RWPE2 (cell line): ENCODE results near the gene MCM7.

Source experiments
- ATAC-seq: fragments of 200-7000 bp; cut with Tn5 transposase; 3 replicates; pipeline ENCODE4 v1.9.1; 2021; ENCODE audit warnings: low read depth
- DNase-seq: peaks from one replicate; pipeline ENCODE4 v3.0.0-alpha.2; 2020; ENCODE audit warnings: low spot score
- H3K27ac ChIP-seq: fragments of 450-650 bp; 2 replicates; pipeline ENCODE4 v1.5.1; 2017; ENCODE audit warnings: mild to moderate bottlenecking; ENCODE audit not compliant: poor library complexity, severe bottlenecking
- H3K27me3 ChIP-seq: fragments of 250-450 bp; sonication (Bioruptor Pico); 2 replicates; pipeline ENCODE4 v1.5.1; 2021; ENCODE audit warnings: mild to moderate bottlenecking, moderate library complexity; ENCODE audit not compliant: insufficient read depth, poor library complexity, severe bottlenecking
- H3K36me3 ChIP-seq: fragments of 250-450 bp; sonication (Bioruptor Pico); 2 replicates; pipeline ENCODE4 v1.5.1; 2020; ENCODE audit warnings: low read depth, mild to moderate bottlenecking, moderate library complexity
- H3K4me1 ChIP-seq: fragments of 250-450 bp; sonication (Bioruptor Pico); 2 replicates; pipeline ENCODE4 v1.5.1; 2021; ENCODE audit warnings: mild to moderate bottlenecking, moderate library complexity; ENCODE audit not compliant: insufficient read depth, poor library complexity, severe bottlenecking
- H3K4me3 ChIP-seq: fragments of 250-450 bp; sonication (Bioruptor Pico); 2 replicates; pipeline ENCODE4 v1.5.1; 2021; ENCODE audit warnings: mild to moderate bottlenecking, moderate library complexity; ENCODE audit not compliant: severe bottlenecking
- H3K9me3 ChIP-seq: fragments of 250-450 bp; sonication (Bioruptor Pico); 2 replicates; pipeline ENCODE4 v1.5.1; 2021; ENCODE audit warnings: mild to moderate bottlenecking, moderate library complexity; ENCODE audit not compliant: severe bottlenecking
- CTCF ChIP-seq: fragments of 450-650 bp; IDR thresholded peaks from one replicate; pipeline ENCODE4 v1.5.1; 2017; ENCODE audit warnings: mild to moderate bottlenecking, moderate library complexity; ENCODE audit not compliant: poor library complexity, severe bottlenecking

The MCM7 gene

GRCh38 chr7:100059251-100059739 is 41.9 kb downstream of the MCM7 start:
- ATAC-seq (no peak), DNase-seq (no peak)
- no peak overlapping the region for H3K4me3 ChIP-seq
- peaks cover 52% of the 10 kb centered on the region for H3K36me3 ChIP-seq
- TF ChIP-seq CTCF, result no peak
- no peaks in the 10 kb centered on the region for H3K9me3 ChIP-seq
- H3K4me1 ChIP-seq, result no peaks in the 10 kb centered on the region
- no peak overlapping the region for H3K27ac ChIP-seq
- no peaks in the 10 kb centered on the region for H3K27me3 ChIP-seq

- no peak for TF ChIP-seq CTCF
- Histone ChIP-seq H3K27me3 (no peaks in the 10 kb centered on the region), H3K4me1 (no peaks in the 10 kb centered on the region), H3K27ac (no peak overlapping the region), H3K36me3 (peaks cover 35% of the 10 kb centered on the region), H3K9me3 (no peaks in the 10 kb centered on the region), H3K4me3 (no peak overlapping the region)
- DNase-seq (no peak), ATAC-seq (no peak)
Observed at GRCh38 chr7:100057006-100057405, 44.2 kb downstream of the MCM7 start.

- Histone ChIP-seq H3K36me3 (peaks cover 19% of the 10 kb centered on the region), H3K9me3 (no peaks in the 10 kb centered on the region), H3K4me3 (no peak overlapping the region), H3K4me1 (peaks cover 3% of the 10 kb centered on the region), H3K27me3 (no peaks in the 10 kb centered on the region), H3K27ac (no peak overlapping the region)
- TF ChIP-seq CTCF, result peak; percentile 51
- DNase-seq (no peak), ATAC-seq (peak; percentile 70)
Observed at GRCh38 chr7:100053215-100053614, 48.0 kb downstream of the MCM7 start.

GRCh38 chr7:100051611-100052010 is 49.6 kb downstream of the MCM7 start:
- TF ChIP-seq CTCF, result no peak
- no peak for ATAC-seq
- peaks cover 3% of the 10 kb centered on the region for H3K36me3 ChIP-seq
- no peaks in the 10 kb centered on the region for H3K27me3 ChIP-seq
- no peaks in the 10 kb centered on the region for H3K9me3 ChIP-seq
- DNase-seq, result no peak
- no peak overlapping the region for H3K4me3 ChIP-seq
- H3K27ac ChIP-seq, result no peak overlapping the region
- H3K4me1 ChIP-seq, result peaks cover 3% of the 10 kb centered on the region

GRCh38 chr7:100049441-100050291 is 51.5 kb downstream of the MCM7 start, which contains the start of gene ZSCAN21:
Gene ZSCAN21 (plus strand): TSS chr7:100049774. CDS start chr7:100057007, 7,233 bp downstream.
- Histone ChIP-seq H3K27ac (peak within 1 kb of the TSS; percentile 54), H3K36me3 (no peaks in the 10 kb centered on the region; the same call in 1 of the 2 replicates), H3K4me3 (peak within 1 kb of the TSS; percentile 83), H3K4me1 (peaks cover 3% of the 10 kb centered on the region), H3K9me3 (no peaks in the 10 kb centered on the region), H3K27me3 (no peaks in the 10 kb centered on the region)
- peak; percentile 89 for ATAC-seq
- TF ChIP-seq CTCF, result peak; percentile 26
- DNase-seq, result peak; percentile 84
